Hepatocyte (in vitro differentiated cells): ENCODE results near the gene NME2. TPM values are rescaled to one million over a fixed set of nuclear protein-coding genes. Genes with fewer than 3 reads are reported as not detected.

Source experiments
- DNase-seq: peaks from one replicate; pipeline ENCODE4 v3.0.0-alpha.2; 2016; ENCODE audit warnings: low spot score
- H2AFZ ChIP-seq: fragments of 200-600 bp; sonication (generic); 2 replicates; pipeline ENCODE4 v1.6.0; 2016; ENCODE audit warnings: antibody characterized with exemption, mild to moderate bottlenecking
- H3K27ac ChIP-seq: fragments of 200-600 bp; sonication (generic); 2 replicates; pipeline ENCODE4 v1.5.1; 2016; ENCODE audit warnings: mild to moderate bottlenecking
- H3K27me3 ChIP-seq: fragments of 200-600 bp; sonication (generic); 2 replicates; pipeline ENCODE4 v1.6.1; 2016
- H3K36me3 ChIP-seq: fragments of 200-600 bp; sonication (generic); replicated peaks from 2 replicates; pipeline ENCODE4 v1.5.1; 2016; ENCODE audit warnings: low read depth; ENCODE audit not compliant: insufficient read depth
- H3K4me1 ChIP-seq: fragments of 200-600 bp; sonication (generic); 2 replicates; pipeline ENCODE4 v1.5.1; 2016; ENCODE audit warnings: mild to moderate bottlenecking, moderate library complexity; ENCODE audit not compliant: insufficient read depth
- H3K4me2 ChIP-seq: fragments of 200-600 bp; sonication (generic); 2 replicates; pipeline ENCODE4 v1.6.0; 2016
- H3K4me3 ChIP-seq: fragments of 200-600 bp; sonication (generic); 2 replicates; pipeline ENCODE4 v1.5.1; 2016; ENCODE audit warnings: mild to moderate bottlenecking
- H3K79me2 ChIP-seq: fragments of 200-600 bp; sonication (generic); 2 replicates; pipeline ENCODE4 v1.6.0; 2017; ENCODE audit warnings: mild to moderate bottlenecking
- H3K9me2 ChIP-seq: fragments of 200-600 bp; sonication (generic); replicated peaks from 2 replicates; pipeline ENCODE4 v1.6.0; 2017; ENCODE audit warnings: mild to moderate bottlenecking; ENCODE audit not compliant: insufficient read depth
- H3K9me3 ChIP-seq: fragments of 200-600 bp; sonication (generic); 2 replicates; pipeline ENCODE4 v1.5.1; 2016; ENCODE audit warnings: low read depth, mild to moderate bottlenecking
- H4K20me1 ChIP-seq: fragments of 200-600 bp; sonication (generic); 2 replicates; pipeline ENCODE4 v1.6.0; 2016; ENCODE audit warnings: mild to moderate bottlenecking; ENCODE audit not compliant: insufficient read depth, poor library complexity, severe bottlenecking
- CTCF ChIP-seq: fragments of 200-600 bp; sonication (generic); IDR thresholded peaks from 2 replicates; pipeline ENCODE4 v1.5.1; 2016; ENCODE audit warnings: antibody characterized with exemption, mild to moderate bottlenecking; ENCODE audit not compliant: poor library complexity
- EZH2 ChIP-seq: fragments of 200-600 bp; sonication (generic); IDR thresholded peaks from 2 replicates; pipeline ENCODE4 v1.6.1; 2016; ENCODE audit warnings: antibody characterized with exemption, mild to moderate bottlenecking, borderline replicate concordance
- EZH2phosphoT487 ChIP-seq: fragments of 200-600 bp; sonication (generic); IDR thresholded peaks from one replicate; pipeline ENCODE4 v1.6.1; 2018; ENCODE audit warnings: antibody characterized with exemption, mild to moderate bottlenecking, low read depth, moderate library complexity; ENCODE audit not compliant: unreplicated experiment, severe bottlenecking
- WGBS: methylation state at CpG from one replicate; pipeline ENCODE4 v1.1.6; 2016; ENCODE audit warnings: low lambda C conversion rate; ENCODE audit errors: missing lambda C conversion rate; 5-methylcytosine and 5-hydroxymethylcytosine counted together
- polyA plus RNA-seq: library from polyadenylated mRNA; unstranded; fragments of >200 nt; fragmentation: Nextera tagmentation; extraction: Ambion mirVana; gene quantifications from 2 replicates; pipeline ENCODE4 v1.2.1, GENCODE V29; 2016
- total RNA-seq: library from RNA; depleted of rRNA; stranded (reverse); fragments of >200 nt; gene quantifications from 2 replicates; pipeline ENCODE4 v1.2.3, GENCODE V29; 2014

Gene NME2
- total and polyA plus RNA-seq, 2 experiments from 2014 or later, result 290 to 531 TPM

- Histone ChIP-seq H3K27ac (no peak overlapping the region), H2AFZ (no peak overlapping the region), H3K4me3 (no peak overlapping the region), H3K9me2 (no peaks in the 10 kb centered on the region), H3K36me3 (no peaks in the 10 kb centered on the region), H3K9me3 (no peaks in the 10 kb centered on the region), H3K4me2 (no peak overlapping the region), H4K20me1 (no peaks in the 10 kb centered on the region), H3K79me2 (peaks cover 22% of the 10 kb centered on the region), H3K4me1 (peaks cover 20% of the 10 kb centered on the region), H3K27me3 (no peaks in the 10 kb centered on the region)
- TF ChIP-seq CTCF (no peak), EZH2 (no peak), EZH2phosphoT487 (no peak)
- WGBS, result 84% methylated on average over 5 of the region's 5 CpGs
- DNase-seq, result no peak
These were observed 15.3 kb upstream of the NME2 start for GRCh38 chr17:51150932-51151331.

GRCh38 chr17:51152766-51153209 is 13.4 kb upstream of the NME2 start:
- TF ChIP-seq EZH2phosphoT487, result no peak
- TF ChIP-seq EZH2, result no peak
- TF ChIP-seq CTCF, result no peak
- H3K27ac ChIP-seq, result peak overlapping the region; percentile 84
- DNase-seq, result no peak
- H2AFZ ChIP-seq, result peak overlapping the region; percentile 79
- no peaks in the 10 kb centered on the region for H3K9me3 ChIP-seq
- H3K4me1 ChIP-seq, result peaks cover 20% of the 10 kb centered on the region
- peaks cover 40% of the 10 kb centered on the region for H3K79me2 ChIP-seq
- 59% methylated on average over 8 of the region's 8 CpGs for WGBS
- H3K4me3 ChIP-seq, result peak overlapping the region; percentile 7
- H4K20me1 ChIP-seq, result no peaks in the 10 kb centered on the region
- no peaks in the 10 kb centered on the region for H3K27me3 ChIP-seq
- H3K9me2 ChIP-seq, result no peaks in the 10 kb centered on the region
- H3K4me2 ChIP-seq, result peak overlapping the region; percentile 73
- H3K36me3 ChIP-seq, result no peaks in the 10 kb centered on the region

GRCh38 chr17:51153210-51154072 is 12.8 kb upstream of the NME2 start, which contains the start of gene NME1:
Gene NME1 (plus strand): TSS chr17:51153559. CDS start chr17:51155655, 2,096 bp downstream.
- Histone ChIP-seq H2AFZ (peak within 1 kb of the TSS; percentile 79), H3K4me2 (peak within 1 kb of the TSS; percentile 97), H3K4me3 (peak within 1 kb of the TSS; percentile 78), H4K20me1 (no peaks in the 10 kb centered on the region), H3K27me3 (no peaks in the 10 kb centered on the region), H3K36me3 (no peaks in the 10 kb centered on the region), H3K9me3 (no peaks in the 10 kb centered on the region), H3K27ac (peak within 1 kb of the TSS; percentile 84), H3K4me1 (peaks cover 20% of the 10 kb centered on the region), H3K9me2 (no peaks in the 10 kb centered on the region), H3K79me2 (peaks cover 46% of the 10 kb centered on the region)
- TF ChIP-seq EZH2phosphoT487 (no peak), CTCF (peak; percentile 98), EZH2 (no peak)
- peak; percentile 98 for DNase-seq
- under 1% methylated on average over 60 of the region's 60 CpGs for WGBS
